ENCODE results near the gene GRHL1.
A peak's percentile ranks its signal among the peaks of the same experiment; 100 is the strongest.
"Not testable (repeated sequence)": the region's sequence is repeated elsewhere in the genome, so short reads cannot be mapped to it uniquely, and the experiment has no call there.

The GRHL1 gene

GRCh38 chr2:10006236-10007161 lies 55.0 kb downstream of the GRHL1 start:
- Mint-ChIP-seq H3K36me3 (ENCODE audit: insufficient read depth) (no peaks in the 10 kb centered on the region), H3K27ac (no peak overlapping the region), H3K4me3 (no peak overlapping the region), H3K27me3 (peaks cover 20 to 54% of the 10 kb centered on the region in 2 donors), H3K4me1 (ENCODE audit: low read depth in 2 of 2) (no peaks in the 10 kb centered on the region), H3K9me3 (no peaks in the 10 kb centered on the region)
- ATAC-seq (replicated peaks), result no peak
- no peak for DNase-seq

GRCh38 chr2:10007435-10007834 lies 55.9 kb downstream of the GRHL1 start:
- no peaks in the 10 kb centered on the region for H3K36me3 Mint-ChIP-seq (ENCODE audit: insufficient read depth)
- H3K27ac Mint-ChIP-seq, result peak overlapping the region in 1 of 2 donors; percentile 29
- no peak for ATAC-seq (replicated peaks)
- no peaks in the 10 kb centered on the region for H3K9me3 Mint-ChIP-seq
- no peak for DNase-seq
- no peaks in the 10 kb centered on the region for H3K4me1 Mint-ChIP-seq (ENCODE audit: low read depth in 2 of 2)
- no peak overlapping the region for H3K4me3 Mint-ChIP-seq
- peaks cover 20 to 54% of the 10 kb centered on the region in 2 donors for H3K27me3 Mint-ChIP-seq

GRCh38 chr2:10007921-10008808 lies 56.7 kb downstream of the GRHL1 start:
- Mint-ChIP-seq H3K9me3 (no peaks in the 10 kb centered on the region), H3K4me3 (no peak overlapping the region), H3K27ac (peak overlapping the region in 1 of 2 donors; percentile 29), H3K27me3 (peaks cover 20 to 54% of the 10 kb centered on the region in 2 donors), H3K36me3 (ENCODE audit: insufficient read depth) (no peaks in the 10 kb centered on the region), H3K4me1 (ENCODE audit: low read depth in 2 of 2) (no peaks in the 10 kb centered on the region)
- no peak for DNase-seq
- no peak for ATAC-seq (replicated peaks)

GRCh38 chr2:10008809-10009176 lies 57.3 kb downstream of the GRHL1 start:
- Mint-ChIP-seq H3K27ac (no peak overlapping the region), H3K27me3 (peaks cover 20 to 52% of the 10 kb centered on the region in 2 donors), H3K4me3 (no peak overlapping the region), H3K9me3 (no peaks in the 10 kb centered on the region), H3K36me3 (ENCODE audit: insufficient read depth) (no peaks in the 10 kb centered on the region), H3K4me1 (ENCODE audit: low read depth in 2 of 2) (no peaks in the 10 kb centered on the region)
- DNase-seq (no peak), ATAC-seq (replicated peaks) (no peak)

- no peak for DNase-seq
- ATAC-seq (replicated peaks), result no peak
- peaks cover 20 to 47% of the 10 kb centered on the region in 2 donors for H3K27me3 Mint-ChIP-seq
- H3K4me3 Mint-ChIP-seq, result no peak overlapping the region
- no peaks in the 10 kb centered on the region for H3K4me1 Mint-ChIP-seq (ENCODE audit: low read depth in 2 of 2)
- no peak overlapping the region for H3K27ac Mint-ChIP-seq
- no peaks in the 10 kb centered on the region for H3K36me3 Mint-ChIP-seq (ENCODE audit: insufficient read depth)
- H3K9me3 Mint-ChIP-seq, result no peaks in the 10 kb centered on the region
Measured at GRCh38 chr2:10009271-10009810, 57.8 kb downstream of the GRHL1 start.

- Mint-ChIP-seq H3K4me3 (no peak overlapping the region), H3K36me3 (ENCODE audit: insufficient read depth) (no peaks in the 10 kb centered on the region), H3K9me3 (no peaks in the 10 kb centered on the region), H3K27ac (no peak overlapping the region), H3K4me1 (ENCODE audit: low read depth in 2 of 2) (no peaks in the 10 kb centered on the region), H3K27me3 (peaks cover 20 to 39% of the 10 kb centered on the region in 2 donors)
- ATAC-seq (replicated peaks) (no peak), DNase-seq (no peak)
Measured at GRCh38 chr2:10009811-10010781, 58.6 kb downstream of the GRHL1 start.

GRCh38 chr2:10010861-10011605 lies 59.5 kb downstream of the GRHL1 start:
- H3K27ac Mint-ChIP-seq; DNase-seq; H3K36me3 Mint-ChIP-seq (ENCODE audit: insufficient read depth); H3K4me1 Mint-ChIP-seq (ENCODE audit: low read depth in 2 of 2); ATAC-seq (replicated peaks); H3K4me3 Mint-ChIP-seq; H3K9me3 Mint-ChIP-seq: not testable (repeated sequence)
- peaks cover 20 to 32% of the 10 kb centered on the region in 2 donors for H3K27me3 Mint-ChIP-seq

GRCh38 chr2:10011606-10012325 lies 60.3 kb downstream of the GRHL1 start:
- not testable (repeated sequence) for H3K4me3 Mint-ChIP-seq; ATAC-seq (replicated peaks); DNase-seq; H3K27ac Mint-ChIP-seq; H3K9me3 Mint-ChIP-seq; H3K36me3 Mint-ChIP-seq (ENCODE audit: insufficient read depth); H3K4me1 Mint-ChIP-seq (ENCODE audit: low read depth in 2 of 2)
- H3K27me3 Mint-ChIP-seq, result peaks cover 19 to 28% of the 10 kb centered on the region in 2 donors

GRCh38 chr2:10012366-10012962 lies 61.0 kb downstream of the GRHL1 start:
- H3K36me3 Mint-ChIP-seq (ENCODE audit: insufficient read depth); H3K27ac Mint-ChIP-seq; H3K9me3 Mint-ChIP-seq; ATAC-seq (replicated peaks); H3K4me3 Mint-ChIP-seq; DNase-seq; H3K4me1 Mint-ChIP-seq (ENCODE audit: low read depth in 2 of 2): not testable (repeated sequence)
- H3K27me3 Mint-ChIP-seq, result peaks cover 12 to 21% of the 10 kb centered on the region in 2 donors

GRCh38 chr2:10012963-10013461 lies 61.5 kb downstream of the GRHL1 start:
- no peak for ATAC-seq (replicated peaks)

GRCh38 chr2:10013651-10014417 lies 62.3 kb downstream of the GRHL1 start:
- H3K4me1 Mint-ChIP-seq (ENCODE audit: low read depth in 2 of 2); H3K27me3 Mint-ChIP-seq; H3K9me3 Mint-ChIP-seq; DNase-seq; ATAC-seq (replicated peaks); H3K4me3 Mint-ChIP-seq; H3K36me3 Mint-ChIP-seq (ENCODE audit: insufficient read depth); H3K27ac Mint-ChIP-seq: not testable (repeated sequence)

More at GRCh38 chr2:10012963-10013461, 61.5 kb downstream of the GRHL1 start:
- no peak for DNase-seq
- H3K27ac Mint-ChIP-seq, result no peak overlapping the region
- H3K4me3 Mint-ChIP-seq, result no peak overlapping the region
- H3K9me3 Mint-ChIP-seq, result no peaks in the 10 kb centered on the region
- H3K4me1 Mint-ChIP-seq (ENCODE audit: low read depth in 2 of 2), result no peaks in the 10 kb centered on the region
- H3K36me3 Mint-ChIP-seq (ENCODE audit: insufficient read depth), result no peaks in the 10 kb centered on the region
- H3K27me3 Mint-ChIP-seq, result peaks cover 7 to 16% of the 10 kb centered on the region in 2 donors
